Upper lobe of right lung (tissue), 1 donor: ENCODE results near the gene ZNF181. TPM values are rescaled to one million over a fixed set of nuclear protein-coding genes. Genes with fewer than 3 reads are reported as not detected.
"Not testable (repeated sequence)": the region's sequence is repeated elsewhere in the genome, so short reads cannot be mapped to it uniquely, and the experiment has no call there.

Experiments used
- ATAC-seq: fragments of 200-7000 bp; cut with Tn5 transposase; one replicate; pipeline ENCODE4 v1.9.1; 2020; ENCODE audit warnings: mild to moderate bottlenecking, moderate library complexity
- DNase-seq: peaks from one replicate; pipeline ENCODE4 v3.0.0-alpha.2; 2020
- H3K27ac ChIP-seq: fragments of 200-600 bp; one replicate; pipeline ENCODE4 v1.8.0; 2022
- H3K27me3 ChIP-seq: fragments of 200-600 bp; one replicate; pipeline ENCODE4 v1.8.0; 2022; ENCODE audit warnings: mild to moderate bottlenecking
- H3K36me3 ChIP-seq: fragments of 200-600 bp; one replicate; pipeline ENCODE4 v1.8.0; 2022
- H3K4me1 ChIP-seq: fragments of 200-600 bp; one replicate; pipeline ENCODE4 v1.8.0; 2022
- H3K4me3 ChIP-seq: fragments of 200-600 bp; one replicate; pipeline ENCODE4 v1.8.0; 2022; ENCODE audit warnings: mild to moderate bottlenecking
- H3K9me3 ChIP-seq: fragments of 200-600 bp; one replicate; pipeline ENCODE4 v1.8.0; 2022
- CTCF ChIP-seq: fragments of 200-600 bp; IDR thresholded peaks from one replicate; pipeline ENCODE4 v1.8.0; 2022; ENCODE audit warnings: antibody characterized with exemption
- intact Hi-C: fragments of 100-400 bp; cut with DNase I; formaldehyde crosslinking; loops from one replicate; pipeline ENCODE4 v1.11.0; 2022
- long read RNA-seq: library from polyadenylated mRNA; unstranded; transcript quantifications from one replicate; pipeline ENCODE4 v2.0.0, GENCODE V29; 2021
- total RNA-seq: library from RNA; stranded (reverse); fragmentation: NEBNext Ultra II Directional; extraction: Animal tissue kit (Norgen Biotek cat#: 25700); gene quantifications from one replicate; pipeline ENCODE4 v1.2.1, GENCODE V29; 2021
- donor health status: DM: no; HTN: yes; CAD: no; lungs with severe emphysema.

Gene ZNF181
- total RNA-seq = 11.8 TPM
- long read RNA-seq, full-length matches to known transcripts = 9 of 27 reads
- long read RNA-seq, partial matches to known transcripts = 1 of 27 reads
- long read RNA-seq, other reads (novel, unspliced or antisense) = 17 of 27 reads

GRCh38 chr19:34733746-34734536 is at the start of gene ZNF181:
Gene ZNF181, plus strand, starts transcription at chr19:34734243. Its CDS starts 795 bp downstream, at chr19:34735038.
- Histone ChIP-seq H3K27me3 (no peaks in the 10 kb centered on the region), H3K27ac (peak within 1 kb of the TSS; percentile 99), H3K4me1 (peaks cover 19% of the 10 kb centered on the region), H3K4me3 (peak within 1 kb of the TSS; percentile 82), H3K9me3 (peaks cover 9% of the 10 kb centered on the region), H3K36me3 (peaks cover 14% of the 10 kb centered on the region)
- TF ChIP-seq CTCF = no peak
- DNase-seq (peak; percentile 94), ATAC-seq (peak; percentile 94)
- intact Hi-C loops = no loop called here

- Histone ChIP-seq H3K9me3 (peaks cover 50% of the 10 kb centered on the region), H3K36me3 (peaks cover 37% of the 10 kb centered on the region)
- H3K27ac ChIP-seq, ATAC-seq, H3K4me1 ChIP-seq, H3K4me3 ChIP-seq, DNase-seq, intact Hi-C loops, H3K27me3 ChIP-seq: not testable (repeated sequence)
These were observed 48.8 kb upstream of the ZNF181 start for GRCh38 chr19:34685266-34685665.

- ATAC-seq = no peak
- intact Hi-C loops = no loop called here
- H3K9me3 ChIP-seq = peaks cover 42% of the 10 kb centered on the region
These were observed 47.6 kb upstream of the ZNF181 start for GRCh38 chr19:34686455-34686854.

GRCh38 chr19:34687348-34687747 is 46.7 kb upstream of the ZNF181 start:
- Histone ChIP-seq H3K4me1 (no peaks in the 10 kb centered on the region), H3K9me3 (peaks cover 35% of the 10 kb centered on the region), H3K4me3 (no peak overlapping the region), H3K36me3 (peaks cover 19% of the 10 kb centered on the region), H3K27ac (no peak overlapping the region), H3K27me3 (no peaks in the 10 kb centered on the region)
- intact Hi-C loops = no loop called here
- no peak for TF ChIP-seq CTCF
- ATAC-seq = no peak
- no peak for DNase-seq

More at GRCh38 chr19:34686455-34686854, 47.6 kb upstream of the ZNF181 start:
- Histone ChIP-seq H3K4me3 (no peak overlapping the region), H3K4me1 (no peaks in the 10 kb centered on the region), H3K27ac (no peak overlapping the region), H3K36me3 (peaks cover 28% of the 10 kb centered on the region), H3K27me3 (no peaks in the 10 kb centered on the region)
- no peak for DNase-seq
- no peak for TF ChIP-seq CTCF

GRCh38 chr19:34688592-34688991 is 45.5 kb upstream of the ZNF181 start:
- Histone ChIP-seq H3K27me3 (no peaks in the 10 kb centered on the region), H3K4me1 (no peaks in the 10 kb centered on the region), H3K4me3 (no peak overlapping the region), H3K36me3 (peaks cover 6% of the 10 kb centered on the region), H3K9me3 (peaks cover 28% of the 10 kb centered on the region), H3K27ac (no peak overlapping the region)
- ATAC-seq (no peak), DNase-seq (no peak)
- no peak for TF ChIP-seq CTCF
- intact Hi-C loops = no loop called here

GRCh38 chr19:34690372-34690771 is 43.7 kb upstream of the ZNF181 start:
- Histone ChIP-seq H3K27me3 (no peaks in the 10 kb centered on the region), H3K4me3 (no peak overlapping the region), H3K9me3 (peaks cover 16% of the 10 kb centered on the region), H3K36me3 (no peaks in the 10 kb centered on the region), H3K27ac (no peak overlapping the region), H3K4me1 (no peaks in the 10 kb centered on the region)
- DNase-seq (no peak), ATAC-seq (no peak)
- intact Hi-C loops = no loop called here
- no peak for TF ChIP-seq CTCF
